ENCODE data around the gene CDCA7L. TPM values are rescaled to one million over a fixed set of nuclear protein-coding genes. Genes with fewer than 3 reads are reported as not detected.

CDCA7L gene
- total RNA-seq, 2 donors from 2014 or later: 39.5 to 41.1 TPM

GRCh38 chr7:21914671-21915070 lies 31.0 kb downstream of the CDCA7L start:
- Mint-ChIP-seq H3K27ac (no peak overlapping the region), H3K4me3 (no peak overlapping the region), H3K27me3 (ENCODE audit: insufficient read depth) (peaks cover 31% of the 10 kb centered on the region), H3K4me1 (peaks cover 4% of the 10 kb centered on the region), H3K9me3 (no peaks in the 10 kb centered on the region), H3K36me3 (ENCODE audit: low read depth) (peaks cover 18% of the 10 kb centered on the region)
- no peak for DNase-seq
- no peaks in the 10 kb centered on the region for H3K4me1 ChIP-seq (ENCODE audit: control insufficient read depth, insufficient read depth, low read length)
- no peak overlapping the region for H3K27ac ChIP-seq (ENCODE audit: low read depth, low read length)
- TF ChIP-seq CTCF (conservative IDR thresholded peaks at IDR 0.05): no peak
- H3K36me3 ChIP-seq (ENCODE audit: control insufficient read depth, insufficient read depth, low read length): no peaks in the 10 kb centered on the region
- no peak overlapping the region for H3K9ac ChIP-seq (ENCODE audit: extremely low read depth, low read length, poor library complexity, severe bottlenecking)
- H3K9me3 ChIP-seq (ENCODE audit: control insufficient read depth, low read length): no peaks in the 10 kb centered on the region
- H3K4me3 ChIP-seq (ENCODE audit: low read length): no peak overlapping the region
- H3K27me3 ChIP-seq (ENCODE audit: control insufficient read depth, insufficient read depth, low read length, poor library complexity, severe bottlenecking): no peaks in the 10 kb centered on the region
- 76 to 93% methylated on average over 3 to 5 of the region's 5 CpGs for WGBS, 2 experiments (ENCODE audit: insufficient coverage in 1 of 2, insufficient read length in 1 of 2)

- Histone ChIP-seq H3K9ac (ENCODE audit: extremely low read depth, low read length, poor library complexity, severe bottlenecking) (no peak overlapping the region), H3K9me3 (ENCODE audit: control insufficient read depth, low read length) (no peaks in the 10 kb centered on the region), H3K4me1 (ENCODE audit: control insufficient read depth, insufficient read depth, low read length) (no peaks in the 10 kb centered on the region), H3K4me3 (ENCODE audit: low read length) (no peak overlapping the region), H3K27ac (ENCODE audit: low read depth, low read length) (no peak overlapping the region), H3K27me3 (ENCODE audit: control insufficient read depth, insufficient read depth, low read length, poor library complexity, severe bottlenecking) (no peaks in the 10 kb centered on the region), H3K36me3 (ENCODE audit: control insufficient read depth, insufficient read depth, low read length) (no peaks in the 10 kb centered on the region)
- H3K4me1 Mint-ChIP-seq: peaks cover under 1% of the 10 kb centered on the region
- peaks cover 26% of the 10 kb centered on the region for H3K36me3 Mint-ChIP-seq (ENCODE audit: low read depth)
- H3K4me3 Mint-ChIP-seq: no peak overlapping the region
- H3K27me3 Mint-ChIP-seq (ENCODE audit: insufficient read depth): peaks cover 29% of the 10 kb centered on the region
- no peak for DNase-seq
- no peaks in the 10 kb centered on the region for H3K9me3 Mint-ChIP-seq
- H3K27ac Mint-ChIP-seq: no peak overlapping the region
- TF ChIP-seq CTCF (conservative IDR thresholded peaks at IDR 0.05): no peak
- 86 to 92% methylated on average over 2 to 6 of the region's 8 CpGs for WGBS, 2 experiments (ENCODE audit: insufficient coverage in 1 of 2, insufficient read length in 1 of 2)
These were observed 32.5 kb downstream of the CDCA7L start for GRCh38 chr7:21912931-21913780.

GRCh38 chr7:21912305-21912704 lies 33.4 kb downstream of the CDCA7L start:
- Histone ChIP-seq H3K9me3 (ENCODE audit: control insufficient read depth, low read length) (no peaks in the 10 kb centered on the region), H3K4me1 (ENCODE audit: control insufficient read depth, insufficient read depth, low read length) (no peaks in the 10 kb centered on the region), H3K4me3 (ENCODE audit: low read length) (no peak overlapping the region), H3K27me3 (ENCODE audit: control insufficient read depth, insufficient read depth, low read length, poor library complexity, severe bottlenecking) (no peaks in the 10 kb centered on the region), H3K9ac (ENCODE audit: extremely low read depth, low read length, poor library complexity, severe bottlenecking) (no peak overlapping the region), H3K27ac (ENCODE audit: low read depth, low read length) (no peak overlapping the region), H3K36me3 (ENCODE audit: control insufficient read depth, insufficient read depth, low read length) (no peaks in the 10 kb centered on the region)
- DNase-seq: no peak
- Mint-ChIP-seq H3K27ac (no peak overlapping the region), H3K9me3 (no peaks in the 10 kb centered on the region), H3K36me3 (ENCODE audit: low read depth) (peaks cover 28% of the 10 kb centered on the region), H3K4me1 (no peaks in the 10 kb centered on the region), H3K27me3 (ENCODE audit: insufficient read depth) (peaks cover 29% of the 10 kb centered on the region), H3K4me3 (no peak overlapping the region)
- 91 to 100% methylated on average over 4 to 7 of the region's 7 CpGs for WGBS, 2 experiments (ENCODE audit: insufficient coverage in 1 of 2, insufficient read length in 1 of 2)
- no peak for TF ChIP-seq CTCF (conservative IDR thresholded peaks at IDR 0.05)
